ENCODE measurements around the gene CACNA2D3. TPM values are rescaled to one million over a fixed set of nuclear protein-coding genes. Genes with fewer than 3 reads are reported as not detected.

Gene CACNA2D3
- total and polyA plus RNA-seq, 12 donors: 0.26 to 13.7 (median 2.8) TPM; not detected in 1

DNA sequence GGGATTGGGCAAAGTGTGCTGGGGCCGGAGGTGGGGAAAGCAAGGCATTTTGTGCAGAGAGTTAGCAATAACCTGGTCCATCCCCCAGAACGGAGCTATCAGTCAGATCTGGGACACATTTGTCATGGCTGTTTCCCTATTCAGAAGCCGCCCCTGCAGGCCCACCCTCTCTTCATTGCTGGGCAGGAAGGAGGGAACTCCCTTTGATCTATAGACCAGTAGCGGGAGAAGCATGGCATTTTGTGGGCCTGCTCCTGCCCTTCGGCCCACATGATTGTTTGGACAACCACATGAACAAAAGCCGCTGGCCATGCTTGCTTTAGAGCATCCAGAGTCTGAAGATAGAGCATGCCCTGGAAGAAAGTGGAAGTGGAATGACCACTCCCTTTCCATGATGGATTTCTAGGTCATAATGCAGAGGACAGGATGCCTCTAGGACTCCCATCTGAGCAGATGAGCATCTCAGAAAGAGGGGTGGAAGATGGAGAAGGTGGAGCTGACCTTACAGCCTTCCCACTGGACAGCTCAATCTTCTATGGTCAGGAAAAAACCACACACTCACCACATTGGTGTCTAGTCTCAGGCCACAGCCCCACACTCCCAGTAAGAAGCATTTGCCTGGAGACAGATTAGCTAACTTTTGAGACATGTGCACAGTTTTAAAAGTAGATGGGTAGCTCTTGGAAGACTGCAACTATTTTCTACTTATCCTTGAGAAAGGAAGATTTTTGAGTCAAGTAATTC lies 817.4 kb downstream of the CACNA2D3 start:
- DNase-seq: no peak
- H3K27ac ChIP-seq: no peak overlapping the region

GRCh38 chr3:54940971-54941370 lies 818.6 kb downstream of the CACNA2D3 start:
- no peak overlapping the region for H3K27ac ChIP-seq
- H3K36me3 ChIP-seq (replicated peaks in 1 of 2): no peaks in the 10 kb centered on the region
- no peaks in the 10 kb centered on the region for H3K4me1 ChIP-seq (replicated peaks in 1 of 2)
- WGBS, 4 donors: 83 to 95% (median 86%) methylated on average over 2 of the region's 2 CpGs
- intact Hi-C loops (cut with DNase I): no loop called here
- no peak for TF ChIP-seq POLR2A (IDR thresholded peaks at IDR 0.05)
- no peak for DNase-seq
- no peaks in the 10 kb centered on the region for H3K9me3 ChIP-seq (replicated peaks in 1 of 3)
- H3K27me3 ChIP-seq: no peaks in the 10 kb centered on the region
- no peak overlapping the region for H3K4me3 ChIP-seq

More for the DNA sequence above, 817.4 kb downstream of the CACNA2D3 start:
- intact Hi-C loops (cut with DNase I): no loop called here
- no peak for TF ChIP-seq POLR2A (IDR thresholded peaks at IDR 0.05)
- no peak for TF ChIP-seq CTCF (IDR thresholded peaks at IDR 0.05)
- Histone ChIP-seq H3K4me3 (no peak overlapping the region), H3K36me3 (replicated peaks in 1 of 2) (no peaks in the 10 kb centered on the region), H3K9me3 (replicated peaks in 1 of 3) (no peaks in the 10 kb centered on the region), H3K4me1 (replicated peaks in 1 of 2) (no peaks in the 10 kb centered on the region), H3K27me3 (no peaks in the 10 kb centered on the region)
- 67 to 86% (median 73%) methylated on average over 6 of the region's 6 CpGs for WGBS, 4 donors

GRCh38 chr3:54941690-54942362 lies 819.5 kb downstream of the CACNA2D3 start:
- no peak for DNase-seq
- H3K9me3 ChIP-seq (replicated peaks in 1 of 3): no peaks in the 10 kb centered on the region
- H3K27ac ChIP-seq: no peak overlapping the region
- no peak for TF ChIP-seq CTCF (IDR thresholded peaks at IDR 0.05)
- no peaks in the 10 kb centered on the region for H3K36me3 ChIP-seq (replicated peaks in 1 of 2)
- no peak overlapping the region for H3K4me3 ChIP-seq
- intact Hi-C loops (cut with DNase I): no loop called here
- no peaks in the 10 kb centered on the region for H3K4me1 ChIP-seq (replicated peaks in 1 of 2)
- no peaks in the 10 kb centered on the region for H3K27me3 ChIP-seq
- WGBS, 4 donors: 82 to 95% (median 86%) methylated on average over 7 of the region's 7 CpGs

DNA sequence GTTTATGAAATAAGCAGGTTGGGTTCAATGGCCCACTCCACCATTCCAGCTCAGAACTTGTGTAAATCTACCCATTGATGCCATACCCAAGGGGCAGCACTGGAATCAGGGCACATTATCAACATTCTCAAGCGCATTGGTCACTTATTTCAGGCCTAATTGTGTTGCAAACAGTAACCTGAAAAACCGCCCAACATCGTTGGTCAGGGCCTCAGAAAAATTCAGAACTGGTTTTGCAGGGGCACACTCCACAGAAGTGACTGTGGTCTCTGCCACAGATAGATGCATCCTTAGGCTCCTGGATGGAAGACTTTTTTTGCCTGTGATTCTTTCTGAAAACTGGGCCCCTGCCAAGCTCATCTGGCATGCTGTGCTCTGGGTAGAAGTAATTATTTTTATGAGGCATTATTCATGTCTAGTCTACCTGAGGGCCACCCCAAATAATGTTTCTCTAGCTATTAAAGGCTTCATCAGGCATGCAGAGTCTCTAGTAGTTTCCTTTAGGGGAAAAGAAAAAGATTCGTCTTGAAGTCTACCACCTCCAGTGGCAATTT lies 827.2 kb downstream of the CACNA2D3 start:
- Histone ChIP-seq H3K27ac (no peak overlapping the region), H3K4me1 (replicated peaks in 1 of 2) (no peaks in the 10 kb centered on the region), H3K36me3 (replicated peaks in 1 of 2) (no peaks in the 10 kb centered on the region), H3K27me3 (no peaks in the 10 kb centered on the region), H3K4me3 (no peak overlapping the region), H3K9me3 (replicated peaks in 1 of 3) (no peaks in the 10 kb centered on the region)
- TF ChIP-seq POLR2A (IDR thresholded peaks at IDR 0.05): no peak
- no peak for TF ChIP-seq CTCF (IDR thresholded peaks at IDR 0.05)
- intact Hi-C loops (cut with DNase I): loop anchor here in 1 of 2 donors (10.0 kb wide), 1 partner anchor 225 kb away; no protein-coding TSS in a partner anchor
- DNase-seq: no peak
- WGBS, 4 donors: 84 to 93% (median 90%) methylated on average over 4 of the region's 4 CpGs
